ENCODE results near the gene MEIS3. TPM values are rescaled to one million over a fixed set of nuclear protein-coding genes. Genes with fewer than 3 reads are reported as not detected.

Gene MEIS3
- total RNA-seq, 1 donor from 2014 or later = 32.2 TPM

GRCh38 chr19:47464675-47465419 is 45.5 kb upstream of the MEIS3 start:
- H3K4me2 ChIP-seq = no peak overlapping the region
- no peak overlapping the region for H3K9ac ChIP-seq
- Mint-ChIP-seq H3K27me3 (ENCODE audit: insufficient read depth, low read depth) (peaks cover 16% of the 10 kb centered on the region), H3K27ac (no peak overlapping the region), H3K4me3 (no peak overlapping the region), H3K36me3 (no peaks in the 10 kb centered on the region), H3K4me1 (peaks cover 18% of the 10 kb centered on the region), H3K9me3 (no peaks in the 10 kb centered on the region)
- peaks cover 20% of the 10 kb centered on the region for H3K4me1 ChIP-seq
- peaks cover 3% of the 10 kb centered on the region for H3K27me3 ChIP-seq
- H3K9me3 ChIP-seq (ENCODE audit: low read depth) = no peaks in the 10 kb centered on the region
- H4K20me1 ChIP-seq (ENCODE audit: low read depth) = peaks cover 19% of the 10 kb centered on the region
- DNase-seq (ENCODE audit: low spot score) = no peak
- no peak overlapping the region for H3K4me3 ChIP-seq
- H3K36me3 ChIP-seq = no peaks in the 10 kb centered on the region
- TF ChIP-seq CTCF (IDR thresholded peaks at IDR 0.05) (no peak), EZH2 (IDR thresholded peaks at IDR 0.05) (no peak), EZH2phosphoT487 (IDR thresholded peaks at IDR 0.05) (no peak)
- H3K79me2 ChIP-seq (ENCODE audit: low read depth) = no peaks in the 10 kb centered on the region
- H3F3A ChIP-seq (ENCODE audit: low read depth) = peaks cover 16% of the 10 kb centered on the region
- H3K27ac ChIP-seq = no peak overlapping the region
- H2AFZ ChIP-seq (replicated peaks) = no peak overlapping the region

DNA sequence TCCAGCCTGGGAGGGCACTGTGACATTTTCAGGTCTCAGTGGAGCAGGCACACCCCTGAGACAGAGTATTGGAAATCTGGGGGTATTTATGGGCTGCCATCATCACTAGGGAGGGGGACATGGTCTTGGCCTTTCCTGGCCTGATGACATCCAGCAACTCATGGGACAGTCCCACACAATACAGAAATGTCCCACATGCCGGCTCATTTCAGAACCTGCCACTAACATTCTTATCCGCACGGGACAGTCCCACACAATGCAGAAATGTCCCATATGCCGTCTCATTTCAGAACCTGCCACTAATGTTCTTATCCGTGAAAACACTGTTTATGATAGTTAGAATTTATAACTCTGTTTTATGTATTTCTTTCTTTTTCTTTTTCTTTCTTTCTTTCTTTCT is 42.5 kb upstream of the MEIS3 start:
- no peaks in the 10 kb centered on the region for H3K36me3 Mint-ChIP-seq
- Histone ChIP-seq H3K79me2 (ENCODE audit: low read depth) (no peaks in the 10 kb centered on the region), H3K9ac (no peak overlapping the region), H4K20me1 (ENCODE audit: low read depth) (no peaks in the 10 kb centered on the region), H3K27ac (no peak overlapping the region), H3K4me2 (no peak overlapping the region), H2AFZ (replicated peaks) (no peak overlapping the region), H3K4me3 (no peak overlapping the region), H3K4me1 (no peaks in the 10 kb centered on the region), H3K36me3 (no peaks in the 10 kb centered on the region), H3F3A (ENCODE audit: low read depth) (peaks cover 3% of the 10 kb centered on the region), H3K9me3 (ENCODE audit: low read depth) (no peaks in the 10 kb centered on the region), H3K27me3 (peaks cover 33% of the 10 kb centered on the region)
- H3K4me3 Mint-ChIP-seq = no peak overlapping the region
- H3K27me3 Mint-ChIP-seq (ENCODE audit: insufficient read depth, low read depth) = peaks cover 3% of the 10 kb centered on the region
- H3K27ac Mint-ChIP-seq = no peak overlapping the region
- DNase-seq (ENCODE audit: low spot score) = no peak
- H3K4me1 Mint-ChIP-seq = no peaks in the 10 kb centered on the region
- TF ChIP-seq EZH2 (IDR thresholded peaks at IDR 0.05) = no peak
- no peak for TF ChIP-seq CTCF (IDR thresholded peaks at IDR 0.05)
- TF ChIP-seq EZH2phosphoT487 (IDR thresholded peaks at IDR 0.05) = no peak
- H3K9me3 Mint-ChIP-seq = no peaks in the 10 kb centered on the region

DNA sequence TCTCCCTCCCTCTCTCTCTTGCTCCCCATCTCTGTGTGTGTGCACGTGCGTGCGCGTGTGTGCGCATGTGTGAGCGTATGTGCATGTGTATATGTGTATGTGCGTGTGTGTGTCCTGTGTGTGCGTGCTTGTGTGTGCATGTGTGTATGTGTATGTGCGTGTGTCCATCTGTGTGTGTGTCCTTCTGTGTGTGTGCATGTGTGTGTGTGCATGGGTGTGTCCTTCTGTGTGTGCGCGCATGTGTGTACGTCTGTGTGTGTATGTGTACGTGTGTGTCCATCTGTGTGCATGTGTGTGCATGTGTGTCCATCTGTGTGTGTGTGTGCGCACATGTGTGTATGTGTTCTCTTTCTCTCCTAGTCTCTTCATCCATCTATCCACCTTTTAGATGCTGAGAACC is 40.1 kb upstream of the MEIS3 start:
- no peak for DNase-seq (ENCODE audit: low spot score)
- H3K9me3 ChIP-seq (ENCODE audit: low read depth) = no peaks in the 10 kb centered on the region
- no peaks in the 10 kb centered on the region for H3K4me1 ChIP-seq
- no peaks in the 10 kb centered on the region for H3K36me3 ChIP-seq
- no peaks in the 10 kb centered on the region for H3K4me1 Mint-ChIP-seq
- no peak overlapping the region for H3K4me3 ChIP-seq
- H4K20me1 ChIP-seq (ENCODE audit: low read depth) = no peaks in the 10 kb centered on the region
- no peaks in the 10 kb centered on the region for H3K79me2 ChIP-seq (ENCODE audit: low read depth)
- H3K27ac Mint-ChIP-seq = no peak overlapping the region
- H3K36me3 Mint-ChIP-seq = no peaks in the 10 kb centered on the region
- H2AFZ ChIP-seq (replicated peaks) = no peak overlapping the region
- no peak overlapping the region for H3K4me2 ChIP-seq
- H3K27me3 ChIP-seq = peaks cover 45% of the 10 kb centered on the region
- H3K9me3 Mint-ChIP-seq = peaks cover 13% of the 10 kb centered on the region
- peaks cover under 1% of the 10 kb centered on the region for H3F3A ChIP-seq (ENCODE audit: low read depth)
- peaks cover 8% of the 10 kb centered on the region for H3K27me3 Mint-ChIP-seq (ENCODE audit: insufficient read depth, low read depth)
- TF ChIP-seq EZH2 (IDR thresholded peaks at IDR 0.05) (no peak), EZH2phosphoT487 (IDR thresholded peaks at IDR 0.05) (no peak), CTCF (IDR thresholded peaks at IDR 0.05) (no peak)
- H3K27ac ChIP-seq = no peak overlapping the region
- no peak overlapping the region for H3K4me3 Mint-ChIP-seq
- no peak overlapping the region for H3K9ac ChIP-seq

Data from neural progenitor cell (in vitro differentiated cells).